Body of pancreas (tissue), 4 donors: Measurements from ENCODE around the gene ZNF486. TPM values are rescaled to one million over a fixed set of nuclear protein-coding genes. Genes with fewer than 3 reads are reported as not detected.
"Not testable (repeated sequence)": the region's sequence is repeated elsewhere in the genome, so short reads cannot be mapped to it uniquely, and the experiment has no call there.

Experiments used
- ATAC-seq: fragments of 150-250 bp; one replicate; pipeline ENCODE4 v1.9.1; 2016
- DNase-seq, 4 donors: peaks; one replicate each; pipeline ENCODE4 v3.0.0-alpha.2; 2019
- H3K27ac ChIP-seq, 4 donors: fragments of 200-600 bp; sonication (generic); 1 replicate in 3 of 4; 2 replicates in 1 of 4; pipeline versions ENCODE4 v1.5.1 to v1.6.1; 2016 to 2019; ENCODE audit warnings: mild to moderate bottlenecking in 1 of 4, mixed read lengths in 1 of 4, moderate library complexity in 1 of 4
- H3K27me3 ChIP-seq, 2 donors: fragments of 200-600 bp; sonication (generic); one replicate each; pipeline ENCODE4 v1.6.0; 2016; ENCODE audit warnings: mild to moderate bottlenecking in 1 of 2
- H3K36me3 ChIP-seq, 2 donors: fragments of 200-600 bp; sonication (generic); replicated peaks in 1 of 2; 2 replicates each; pipeline ENCODE4 v1.5.1; 2016; ENCODE audit warnings: low read depth in 2 of 2; ENCODE audit not compliant: insufficient read depth in 1 of 2
- H3K4me1 ChIP-seq: fragments of 200-600 bp; sonication (generic); one replicate; pipeline ENCODE4 v1.6.0; 2016
- H3K4me3 ChIP-seq, 2 donors: fragments of 200-600 bp; sonication (generic); 1 replicate in 1 of 2; 2 replicates in 1 of 2; pipeline ENCODE4 v1.5.1; 2016 to 2019
- H3K9me3 ChIP-seq, 3 donors: fragments of 200-600 bp; sonication (generic); 1 replicate in 2 of 3; 2 replicates in 1 of 3; pipeline ENCODE4 v1.5.1; 2016
- POLR2A ChIP-seq, 3 donors: fragments of 450-650 bp; IDR thresholded peaks; one replicate each; pipeline ENCODE4 v1.6.1; 2016; ENCODE audit warnings: antibody characterized with exemption in 3 of 3, mild to moderate bottlenecking in 2 of 3
- WGBS, 2 donors: methylation state at CpG; one replicate each; pipeline ENCODE4 v1.1.5; 2017; 5-methylcytosine and 5-hydroxymethylcytosine counted together
- intact Hi-C: fragments of 100-400 bp; cut with DNase I; formaldehyde crosslinking; loops from one replicate; pipeline ENCODE4 v1.15.1; 2023
- total RNA-seq, 2 donors: library from RNA; depleted of rRNA; stranded (reverse); fragments of >200 nt; gene quantifications; one replicate each; pipeline ENCODE4 v1.1.0, GENCODE V29; 2016
- TF ChIP-seq, protein P1 (sequence below), 7 experiments: fragments of 450-650 bp in 4 of 7; fragments of 200-600 bp in 3 of 7; sonication (generic) in 3 of 7; IDR thresholded peaks; one replicate each; pipeline ENCODE4 v1.5.1; 2016 to 2019; ENCODE audit warnings: antibody characterized with exemption in 7 of 7

The ZNF486 gene
- total RNA-seq, 2 donors from 2014 or later, result 3.0 to 6.2 TPM

GRCh38 chr19:20197747-20198146 is 30.7 kb downstream of the ZNF486 start:
- H3K4me1 ChIP-seq, result no peaks in the 10 kb centered on the region
- intact Hi-C loops, result no loop called here
- TF ChIP-seq, protein P1, sequence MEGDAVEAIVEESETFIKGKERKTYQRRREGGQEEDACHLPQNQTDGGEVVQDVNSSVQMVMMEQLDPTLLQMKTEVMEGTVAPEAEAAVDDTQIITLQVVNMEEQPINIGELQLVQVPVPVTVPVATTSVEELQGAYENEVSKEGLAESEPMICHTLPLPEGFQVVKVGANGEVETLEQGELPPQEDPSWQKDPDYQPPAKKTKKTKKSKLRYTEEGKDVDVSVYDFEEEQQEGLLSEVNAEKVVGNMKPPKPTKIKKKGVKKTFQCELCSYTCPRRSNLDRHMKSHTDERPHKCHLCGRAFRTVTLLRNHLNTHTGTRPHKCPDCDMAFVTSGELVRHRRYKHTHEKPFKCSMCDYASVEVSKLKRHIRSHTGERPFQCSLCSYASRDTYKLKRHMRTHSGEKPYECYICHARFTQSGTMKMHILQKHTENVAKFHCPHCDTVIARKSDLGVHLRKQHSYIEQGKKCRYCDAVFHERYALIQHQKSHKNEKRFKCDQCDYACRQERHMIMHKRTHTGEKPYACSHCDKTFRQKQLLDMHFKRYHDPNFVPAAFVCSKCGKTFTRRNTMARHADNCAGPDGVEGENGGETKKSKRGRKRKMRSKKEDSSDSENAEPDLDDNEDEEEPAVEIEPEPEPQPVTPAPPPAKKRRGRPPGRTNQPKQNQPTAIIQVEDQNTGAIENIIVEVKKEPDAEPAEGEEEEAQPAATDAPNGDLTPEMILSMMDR (IDR thresholded peaks at IDR 0.05), result no peak
- H3K36me3 ChIP-seq, result peaks cover 6 to 8% of the 10 kb centered on the region in 2 donors
- H3K27ac ChIP-seq, result no peak overlapping the region
- H3K9me3 ChIP-seq, result peaks cover 0 to 11% (median 0%) of the 10 kb centered on the region in 3 donors
- DNase-seq, result no peak
- 93 to 94% methylated on average over 3 of the region's 3 CpGs for WGBS, 2 donors
- H3K4me3 ChIP-seq, result no peak overlapping the region
- ATAC-seq, result no peak
- no peaks in the 10 kb centered on the region for H3K27me3 ChIP-seq

DNA sequence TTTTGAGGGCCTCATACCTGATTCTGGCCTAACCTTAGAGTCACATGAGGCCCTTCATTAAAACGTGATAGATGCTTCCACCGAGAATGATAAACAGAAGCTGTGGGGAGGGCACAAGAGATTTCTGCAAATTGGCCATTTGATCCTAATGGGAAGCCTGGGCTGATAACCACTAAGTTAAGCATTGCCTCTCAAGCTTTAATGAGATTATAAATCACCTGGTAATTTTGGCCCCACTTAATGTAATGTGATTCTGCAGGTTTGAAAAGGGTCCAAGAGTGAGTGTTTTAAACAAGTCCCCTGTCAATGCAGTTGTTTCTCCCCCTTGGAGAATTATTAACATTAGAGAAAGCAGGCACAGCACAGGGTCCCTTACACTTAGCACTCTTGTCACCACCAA is 42.0 kb downstream of the ZNF486 start:
- ATAC-seq, result no peak
- no peak for TF ChIP-seq POLR2A (IDR thresholded peaks at IDR 0.05)
- TF ChIP-seq, protein P1 (IDR thresholded peaks at IDR 0.05), result no peak
- H3K27ac ChIP-seq, result peak overlapping the region in 1 of 4 donors; percentile 14
- H3K4me1 ChIP-seq, result peaks cover 7% of the 10 kb centered on the region
- intact Hi-C loops, result no loop called here
- DNase-seq, result no peak
- H3K9me3 ChIP-seq, result no peaks in the 10 kb centered on the region
- H3K27me3 ChIP-seq, result no peaks in the 10 kb centered on the region
- H3K36me3 ChIP-seq, result no peaks in the 10 kb centered on the region
- 38 to 45% methylated on average over 2 of the region's 2 CpGs for WGBS, 2 donors
- H3K4me3 ChIP-seq, result no peak overlapping the region

- H3K27me3 ChIP-seq, H3K4me3 ChIP-seq, H3K9me3 ChIP-seq, DNase-seq, H3K36me3 ChIP-seq, H3K27ac ChIP-seq, ATAC-seq, H3K4me1 ChIP-seq, intact Hi-C loops: not testable (repeated sequence)
- 89 to 92% methylated on average over 9 to 11 of the region's 26 CpGs for WGBS, 2 donors
Measured at GRCh38 chr19:20214366-20214765, 47.4 kb downstream of the ZNF486 start.

DNA sequence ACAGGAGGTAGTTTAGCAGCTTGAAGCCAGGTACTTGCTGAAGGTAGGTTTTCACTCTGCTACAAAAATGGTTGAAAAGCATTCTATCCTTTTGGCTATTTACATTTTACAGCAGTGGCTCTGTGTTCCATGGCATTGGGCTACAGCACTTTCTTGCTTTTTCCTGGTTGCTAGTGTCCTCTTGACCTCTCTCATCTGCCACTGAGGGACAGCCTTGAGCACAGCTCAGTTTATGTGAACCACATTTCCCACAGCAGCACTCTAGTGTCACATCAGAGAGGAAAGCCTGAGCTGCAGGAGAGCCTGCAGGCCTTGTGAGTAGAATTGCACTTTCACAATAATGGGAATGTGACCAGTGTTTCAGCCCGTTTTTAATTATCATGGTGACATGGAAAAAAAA is 54.6 kb downstream of the ZNF486 start:
- intact Hi-C loops, H3K4me3 ChIP-seq, DNase-seq, ATAC-seq, H3K27ac ChIP-seq, H3K9me3 ChIP-seq, H3K4me1 ChIP-seq, H3K36me3 ChIP-seq, H3K27me3 ChIP-seq: not testable (repeated sequence)
- 30 to 43% methylated on average over 1 of the region's 1 CpG for WGBS, 2 donors

DNA sequence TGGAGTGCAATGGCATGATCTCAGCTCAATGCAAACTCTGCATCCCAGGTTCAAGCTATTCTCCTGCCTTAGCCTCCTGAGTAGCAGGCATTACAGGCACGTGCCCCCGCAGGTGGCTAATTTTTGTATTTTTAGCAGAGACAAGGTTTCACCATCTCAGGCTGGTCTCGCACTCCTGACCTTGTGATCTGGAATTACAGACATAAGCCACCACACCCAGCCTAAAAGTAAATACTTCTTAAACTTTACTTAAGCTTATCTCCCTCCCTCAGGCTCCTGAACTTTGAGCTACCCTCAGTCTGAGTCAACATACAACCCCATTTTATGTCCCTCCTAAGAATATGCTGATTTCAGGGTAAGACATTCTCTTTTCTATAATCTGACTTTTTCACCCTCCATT is 66.1 kb downstream of the ZNF486 start:
- no peaks in the 10 kb centered on the region for H3K27me3 ChIP-seq
- 41% methylated on average over 3 of the region's 3 CpGs for WGBS, 2 donors
- DNase-seq, result peak; percentile 30 to 67 (median 40)
- no peaks in the 10 kb centered on the region for H3K36me3 ChIP-seq
- intact Hi-C loops, result no loop called here
- peaks cover 19% of the 10 kb centered on the region for H3K4me1 ChIP-seq
- peak overlapping the region; percentile 21 to 54 (median 41) for H3K27ac ChIP-seq
- peak; percentile 63 for ATAC-seq
- H3K9me3 ChIP-seq, result no peaks in the 10 kb centered on the region
- no peak overlapping the region for H3K4me3 ChIP-seq
- no peak for TF ChIP-seq POLR2A (IDR thresholded peaks at IDR 0.05)
- TF ChIP-seq, protein P1 (IDR thresholded peaks at IDR 0.05), result no peak

- DNase-seq (no peak), ATAC-seq (no peak)
- Histone ChIP-seq H3K4me3 (no peak overlapping the region), H3K36me3 (no peaks in the 10 kb centered on the region), H3K27ac (no peak overlapping the region), H3K27me3 (no peaks in the 10 kb centered on the region), H3K9me3 (no peaks in the 10 kb centered on the region), H3K4me1 (peaks cover 19% of the 10 kb centered on the region)
- intact Hi-C loops, result no loop called here
- TF ChIP-seq, protein P1 (IDR thresholded peaks at IDR 0.05), result no peak
- TF ChIP-seq POLR2A (IDR thresholded peaks at IDR 0.05), result no peak
- WGBS, 2 donors, result 93 to 97% methylated on average over 8 of the region's 8 CpGs
Measured at GRCh38 chr19:20235156-20235555, 68.1 kb downstream of the ZNF486 start.
